EH (cell line): Measurements from ENCODE around the gene ANKUB1.

Experiments used
- DNase-seq: peaks from one replicate; pipeline ENCODE4 v3.0.0-alpha.2; 2015; ENCODE audit warnings: low read depth

Gene ANKUB1

DNA sequence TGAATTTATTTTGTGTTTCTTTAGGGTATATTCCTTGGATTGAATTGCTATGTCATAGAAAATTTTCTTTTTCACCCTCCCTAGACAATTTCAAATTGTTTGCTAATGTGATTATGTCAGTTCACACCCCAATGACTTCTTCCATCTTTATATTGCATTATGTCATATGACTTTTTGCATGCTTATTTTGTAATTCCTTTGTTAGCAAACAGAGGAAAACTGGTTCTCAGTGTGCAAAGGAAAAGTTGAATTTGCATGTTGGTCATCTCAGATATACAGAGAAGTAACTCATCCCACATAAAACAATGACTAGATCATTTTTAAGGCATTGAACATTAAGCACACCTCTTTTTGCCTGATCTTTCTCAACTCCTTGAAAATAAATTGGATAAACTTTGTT, 17.3 kb upstream of the ANKUB1 start:
- DNase-seq = no peak

DNA sequence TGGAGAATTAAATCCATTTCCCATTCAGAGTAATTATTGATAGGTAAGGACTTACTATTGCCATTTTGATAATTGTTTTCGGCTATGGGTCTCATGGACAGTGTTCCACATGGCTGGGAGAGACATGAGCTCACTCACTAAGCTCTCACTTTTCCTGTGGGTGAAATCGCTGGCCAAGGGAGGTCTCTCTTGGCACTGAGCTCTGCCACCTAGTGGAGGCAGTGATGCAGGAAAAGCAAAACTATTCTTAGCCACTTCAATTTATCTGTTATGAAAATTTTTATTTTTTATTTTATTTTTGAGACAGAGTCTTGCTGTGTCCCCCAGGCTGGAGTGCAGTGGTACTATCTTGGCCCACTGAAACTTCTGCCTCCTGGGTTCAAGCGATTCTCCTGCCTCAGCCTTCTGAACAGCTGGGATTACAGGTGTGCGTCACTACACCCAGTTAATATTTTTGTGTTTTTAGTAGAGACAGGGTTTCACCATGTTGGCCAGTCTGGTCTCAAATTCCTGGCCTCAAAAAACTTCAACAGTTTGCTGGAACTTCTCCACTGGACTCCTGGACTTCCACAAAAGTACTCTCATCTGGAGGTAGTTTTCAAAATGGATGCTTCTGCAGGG, 16.0 kb upstream of the ANKUB1 start:
- peak; percentile 79 for DNase-seq

DNA sequence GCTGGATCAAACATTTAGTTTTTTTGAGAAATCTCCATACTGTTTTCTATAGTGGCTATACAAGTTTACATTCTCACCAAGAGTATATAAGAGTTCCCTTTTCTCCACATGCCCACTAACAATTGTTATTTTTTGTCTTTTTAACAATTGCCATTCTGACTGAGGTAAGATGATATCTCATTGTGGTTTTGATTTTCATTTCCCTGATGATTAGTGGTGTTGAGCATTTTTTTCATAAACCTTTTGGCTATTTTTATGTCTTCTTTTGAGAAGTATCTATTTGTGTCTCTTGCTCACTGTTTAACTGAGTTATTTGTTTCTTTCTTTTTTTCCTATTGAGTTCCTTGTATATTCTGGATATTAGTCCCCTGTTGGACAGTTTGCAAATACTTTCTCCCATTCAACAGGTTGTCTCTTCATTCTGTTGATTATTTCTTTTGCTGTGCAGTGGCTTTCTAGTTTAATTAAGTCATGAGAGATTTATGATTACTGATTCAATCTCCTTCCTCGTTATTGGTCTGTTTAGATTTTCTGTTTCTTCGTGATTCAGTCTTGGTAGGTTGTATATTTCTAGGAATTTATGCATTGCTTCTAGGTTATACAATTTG, 13.9 kb upstream of the ANKUB1 start:
- peak; percentile 9 for DNase-seq

DNA sequence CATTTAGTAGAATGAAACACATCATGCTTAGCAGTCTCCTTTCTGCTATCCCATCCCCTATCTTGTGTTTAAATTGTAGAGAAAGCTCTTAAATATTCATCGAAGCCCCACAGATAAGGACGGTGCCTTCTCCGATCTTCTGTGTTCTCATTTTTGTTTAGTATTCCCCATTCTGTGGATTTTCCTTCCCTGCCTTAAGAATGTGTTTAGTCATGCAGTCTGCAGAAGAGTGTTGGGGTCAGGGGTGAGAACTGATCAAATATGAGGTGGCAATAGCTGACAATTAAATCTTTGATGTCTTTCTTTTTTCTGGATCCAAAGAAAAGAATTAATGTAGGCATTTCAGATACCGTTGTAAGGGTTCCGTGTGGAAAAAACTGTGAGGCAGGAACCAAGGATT, 9.3 kb upstream of the ANKUB1 start:
- no peak for DNase-seq

DNA sequence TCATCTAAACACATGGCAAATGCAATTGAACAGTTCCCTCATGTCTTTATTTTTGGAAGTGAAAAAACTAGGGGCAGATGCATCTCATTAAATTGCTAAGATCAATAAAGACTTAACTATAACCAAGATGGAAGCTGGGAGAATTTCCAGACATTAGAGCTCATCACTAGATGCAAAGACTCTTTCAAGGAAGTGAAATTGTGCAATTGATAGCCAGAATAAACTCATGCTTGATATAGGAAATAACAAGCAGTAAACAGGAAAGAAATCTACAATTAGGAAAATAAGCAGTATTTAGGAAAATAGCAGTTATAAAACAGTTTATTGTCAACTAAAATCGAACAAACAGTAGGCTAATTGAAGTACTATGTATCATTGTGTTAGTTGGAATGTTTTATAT, 8.8 kb upstream of the ANKUB1 start:
- DNase-seq = no peak

DNA sequence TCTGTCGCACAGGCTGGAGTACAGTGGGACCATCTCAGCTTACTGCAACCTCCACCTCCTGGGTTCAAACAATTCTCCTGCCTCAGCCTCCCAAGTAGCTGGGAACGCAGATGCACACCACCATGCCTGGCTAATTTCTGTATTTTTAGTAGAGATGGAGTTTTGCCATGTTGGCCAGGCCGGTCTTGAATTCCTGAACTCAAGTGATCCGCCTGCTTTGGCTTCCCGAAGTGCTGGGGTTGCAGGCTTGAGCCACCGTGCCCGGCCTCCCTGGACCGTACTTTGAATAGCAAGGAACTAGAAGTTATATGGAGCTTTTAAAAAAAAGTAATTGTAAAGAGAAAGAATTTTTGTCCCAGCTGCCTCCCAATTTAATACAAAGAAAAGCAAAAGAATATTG, 8.3 kb upstream of the ANKUB1 start:
- no peak for DNase-seq

DNA sequence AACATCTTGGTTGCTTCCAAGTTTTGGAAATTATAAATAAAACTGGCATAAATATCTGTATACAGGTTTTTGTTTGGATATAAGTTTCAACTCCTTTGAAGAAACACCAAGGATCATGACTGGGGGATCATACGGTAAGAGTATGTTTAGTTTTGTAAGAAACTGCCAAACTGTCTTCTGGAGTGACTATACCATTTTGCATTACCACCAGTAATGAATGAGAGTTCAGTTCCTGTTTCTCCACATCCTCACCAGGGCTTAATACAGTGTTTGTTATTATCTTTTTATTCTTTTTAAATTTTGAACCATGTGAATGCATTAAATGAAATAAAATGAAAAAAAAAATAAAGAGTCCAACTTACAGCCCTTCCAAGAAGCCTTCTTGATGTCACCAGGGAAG, 3.7 kb upstream of the ANKUB1 start:
- DNase-seq = no peak

DNA sequence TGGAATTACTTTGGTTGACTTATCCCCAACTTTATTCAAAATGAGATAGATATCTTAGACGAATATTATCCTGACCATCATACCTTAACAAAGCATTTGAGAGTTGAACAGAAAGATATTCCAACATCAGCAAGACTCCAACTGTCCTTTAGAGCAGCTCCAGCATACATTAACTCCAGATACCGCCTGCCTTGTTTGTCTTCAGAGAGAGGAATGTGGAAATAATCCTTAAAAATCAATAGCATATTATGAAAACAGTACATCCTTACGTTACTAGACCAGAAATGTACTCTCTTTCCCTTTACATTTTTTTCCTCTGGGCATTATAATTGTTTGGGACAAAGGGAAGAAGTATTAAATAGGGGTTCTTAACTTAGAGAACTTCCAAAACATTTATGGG, 1.7 kb downstream of the ANKUB1 start:
- no peak for DNase-seq

DNA sequence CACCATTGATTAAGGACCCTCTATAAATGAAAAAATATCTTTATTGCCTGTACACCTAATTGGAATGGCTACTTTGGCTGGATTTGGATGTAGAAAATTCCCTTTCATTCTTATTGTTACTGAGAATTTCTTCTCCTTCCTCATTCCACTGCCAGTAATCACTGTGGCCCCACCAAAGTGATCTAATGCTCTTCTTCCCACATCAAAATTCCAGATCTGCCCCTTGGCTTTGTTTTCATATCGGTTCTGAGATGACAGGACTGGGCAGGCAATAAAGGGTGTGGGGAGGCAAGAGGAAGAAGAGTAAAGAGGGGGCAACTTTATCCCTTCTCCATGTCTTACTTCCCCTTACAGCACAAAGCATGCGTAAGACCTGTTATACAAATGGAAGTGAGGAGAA, 2.1 kb downstream of the ANKUB1 start:
- DNase-seq = peak; percentile 67

DNA sequence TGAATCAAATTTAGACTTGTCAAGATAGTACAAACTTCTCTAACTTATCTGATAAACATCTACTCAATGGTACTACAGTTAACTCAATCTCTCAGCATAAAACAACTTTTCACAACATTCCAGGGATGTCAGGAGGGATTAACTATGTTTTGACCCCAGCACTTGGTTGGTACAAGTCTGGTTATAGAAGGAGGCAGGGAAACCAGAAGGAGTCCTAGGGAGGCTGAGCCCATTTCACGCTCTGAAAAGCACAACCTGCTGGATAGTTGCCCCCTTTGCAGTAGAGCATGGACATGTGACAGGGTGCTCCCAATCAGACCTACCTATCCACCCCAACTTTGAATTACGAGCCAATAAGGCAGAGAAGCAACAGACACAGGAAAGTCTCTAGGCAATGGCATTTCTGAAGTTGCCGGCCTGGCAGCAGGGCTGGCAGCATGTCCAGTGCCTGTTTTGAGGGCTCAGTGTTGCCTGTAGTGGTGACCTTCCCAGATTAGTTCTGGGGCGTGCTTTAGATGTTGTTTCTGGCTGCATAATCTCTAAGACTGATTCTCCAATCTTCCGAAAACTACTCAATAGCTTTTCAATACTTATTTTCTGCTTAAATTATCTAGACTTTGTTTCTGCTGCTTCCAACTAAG, 8.2 kb downstream of the ANKUB1 start:
- peak; percentile 67 for DNase-seq

DNA sequence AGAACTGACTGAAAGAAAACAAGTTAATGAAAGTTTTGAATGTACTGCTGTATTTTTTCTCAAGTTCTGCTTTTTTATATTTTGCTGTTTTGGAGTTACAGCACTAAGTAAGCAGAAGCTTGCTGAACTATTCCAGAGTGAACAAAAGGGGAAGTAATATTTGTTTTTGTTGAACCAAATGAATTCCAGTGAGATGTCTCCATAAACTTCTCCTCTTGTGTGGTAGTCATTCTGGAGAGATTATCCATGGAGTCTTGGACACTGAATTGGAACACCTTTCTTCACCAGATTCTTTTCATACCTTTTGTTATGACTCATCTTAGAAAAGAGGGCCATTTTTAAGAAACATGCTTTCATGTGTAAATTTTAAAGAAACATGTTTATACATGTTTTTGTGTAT, 8.8 kb downstream of the ANKUB1 start:
- DNase-seq = peak; percentile 87

DNA sequence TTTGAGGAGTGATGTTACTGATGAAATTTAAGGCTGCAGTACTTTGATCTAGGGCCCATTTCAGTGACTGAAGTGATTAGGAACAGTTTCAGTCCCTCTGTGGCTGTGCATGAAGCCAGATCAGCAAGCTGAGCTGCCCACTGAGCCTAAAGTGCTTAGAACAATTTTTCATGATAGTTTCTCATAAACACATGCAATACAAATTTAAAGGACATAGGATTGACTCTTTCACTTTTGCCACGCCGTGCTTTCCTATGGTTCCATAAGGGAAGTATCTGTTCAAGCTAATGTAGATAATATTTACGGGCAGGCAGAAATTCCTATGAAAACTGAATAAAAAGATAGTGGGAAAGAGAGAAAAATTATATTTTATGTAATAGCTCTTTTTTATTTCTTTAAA, 10.6 kb downstream of the ANKUB1 start:
- DNase-seq = no peak

DNA sequence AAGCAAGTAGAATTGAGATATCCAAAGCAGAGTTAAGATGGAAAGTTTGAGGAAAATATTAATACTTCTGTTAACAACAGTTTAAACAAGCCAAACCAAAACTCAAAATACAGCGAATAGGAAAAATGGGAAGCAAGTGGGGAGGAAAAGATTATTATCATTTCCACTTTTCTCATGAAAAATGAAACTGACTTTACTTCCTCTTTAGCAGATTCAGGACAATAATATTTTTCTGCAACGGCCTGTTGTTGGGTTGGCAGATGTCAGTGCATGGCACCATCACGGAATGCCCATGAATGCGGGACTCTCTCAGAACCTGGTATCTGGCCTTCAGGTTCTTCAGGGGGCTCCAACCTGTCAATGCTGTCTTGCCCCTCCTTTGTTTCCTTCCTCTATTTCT, 11.1 kb downstream of the ANKUB1 start:
- DNase-seq = no peak

DNA sequence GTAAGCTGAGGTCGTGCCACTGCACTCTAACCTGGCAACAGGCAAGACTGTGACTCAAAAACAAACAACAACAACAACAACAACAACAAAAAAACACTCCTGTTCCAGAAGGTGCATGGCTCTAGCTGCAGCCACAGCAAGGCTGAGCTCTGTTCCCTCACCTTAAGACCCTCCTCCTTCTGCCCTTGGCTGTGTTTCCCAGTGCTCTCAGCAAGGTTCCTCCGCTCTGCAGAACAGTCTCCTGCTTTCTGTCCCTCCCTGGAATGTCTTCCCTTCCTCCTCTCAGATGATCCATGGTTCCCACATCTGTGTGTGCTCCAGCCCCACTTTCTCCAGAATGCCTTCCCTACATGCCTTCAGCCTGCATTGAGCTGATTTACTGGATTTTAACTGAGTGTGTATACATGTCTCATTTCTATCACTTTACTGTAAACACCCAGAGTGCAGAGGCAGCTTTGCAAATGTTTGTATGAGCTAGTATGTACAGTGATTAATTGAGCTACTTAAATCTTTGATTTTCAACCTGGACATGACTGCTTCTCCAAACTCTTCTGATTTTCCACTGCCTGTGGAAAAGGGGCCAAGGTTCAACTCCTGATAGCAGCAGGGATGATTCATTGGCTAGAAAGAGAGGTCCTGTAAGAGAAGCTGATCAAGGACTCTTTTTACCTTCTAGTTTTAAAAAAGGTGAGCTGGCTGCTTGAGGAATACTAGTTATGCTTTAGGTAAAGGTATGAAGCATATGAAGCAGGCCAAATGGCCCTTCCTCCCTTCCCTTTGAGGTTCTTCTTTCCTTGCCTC, 14.7 kb downstream of the ANKUB1 start:
- DNase-seq = no peak

DNA sequence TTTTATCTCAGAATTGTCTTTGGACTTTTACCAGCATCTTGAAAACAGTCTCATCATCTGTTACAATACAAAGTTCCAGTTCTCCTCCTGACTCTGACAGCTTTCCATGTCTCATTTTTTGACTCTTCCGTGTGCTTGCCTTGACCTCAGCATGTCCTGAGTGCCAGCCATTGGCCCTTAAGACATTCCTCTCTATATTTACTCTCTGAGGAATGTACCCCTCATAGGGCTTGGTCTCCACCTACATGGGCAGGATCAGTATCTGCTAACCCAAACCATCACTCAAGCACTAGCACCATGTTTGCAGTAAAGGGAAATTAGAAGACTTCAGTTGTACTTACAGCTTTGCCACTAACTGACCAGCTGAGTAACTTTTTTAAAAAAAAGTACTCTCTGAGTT, 16.2 kb downstream of the ANKUB1 start:
- no peak for DNase-seq

DNA sequence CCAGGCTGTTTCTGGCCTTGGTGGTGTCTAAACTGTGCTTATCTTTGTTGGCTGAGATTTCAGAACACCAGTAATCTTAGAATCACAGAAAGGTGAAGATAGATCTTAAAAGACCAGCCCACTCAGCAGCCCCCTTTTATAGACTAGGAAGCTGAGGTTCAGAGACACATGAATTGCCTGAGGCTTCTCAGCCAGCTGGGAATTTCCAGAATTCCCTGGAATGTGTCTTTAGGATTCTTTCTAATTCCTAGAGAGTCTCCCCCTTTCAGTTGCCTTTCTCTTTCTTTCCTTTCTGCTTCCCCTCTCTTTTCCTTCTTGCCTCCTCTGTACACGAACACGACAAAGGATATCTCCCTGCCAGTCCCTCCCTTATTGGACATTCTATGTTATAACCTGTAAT, 19.5 kb downstream of the ANKUB1 start:
- DNase-seq = peak; percentile 25

DNA sequence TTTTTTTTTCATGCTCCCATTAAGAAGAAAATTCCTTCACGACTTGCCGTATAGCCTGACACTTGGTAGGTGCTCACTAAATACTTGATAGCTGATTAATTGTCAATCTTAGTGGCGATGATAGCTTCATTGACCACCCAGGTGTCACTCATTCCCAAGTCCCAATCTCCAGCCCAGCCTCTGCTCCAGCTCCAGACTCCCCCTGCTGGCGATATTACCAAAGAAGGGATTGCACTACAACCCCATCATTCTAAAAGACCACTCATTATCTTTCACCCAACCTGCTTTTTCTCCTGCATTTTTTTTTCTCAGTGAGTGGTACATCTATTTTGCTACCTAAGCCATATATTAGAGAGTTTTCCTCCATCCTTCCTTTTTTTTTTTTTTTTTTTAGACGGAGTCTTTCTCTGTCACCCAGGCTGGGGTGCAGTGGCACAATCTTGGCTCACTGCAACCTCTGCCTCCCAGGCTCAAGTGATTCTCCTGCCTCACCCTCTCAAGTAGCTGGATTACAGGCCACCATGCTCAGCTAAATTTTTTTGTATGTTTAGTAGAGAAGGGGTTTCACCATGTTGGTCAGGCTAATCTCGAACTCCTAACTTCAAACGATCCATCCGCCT, 20.6 kb downstream of the ANKUB1 start:
- DNase-seq = peak; percentile 54

DNA sequence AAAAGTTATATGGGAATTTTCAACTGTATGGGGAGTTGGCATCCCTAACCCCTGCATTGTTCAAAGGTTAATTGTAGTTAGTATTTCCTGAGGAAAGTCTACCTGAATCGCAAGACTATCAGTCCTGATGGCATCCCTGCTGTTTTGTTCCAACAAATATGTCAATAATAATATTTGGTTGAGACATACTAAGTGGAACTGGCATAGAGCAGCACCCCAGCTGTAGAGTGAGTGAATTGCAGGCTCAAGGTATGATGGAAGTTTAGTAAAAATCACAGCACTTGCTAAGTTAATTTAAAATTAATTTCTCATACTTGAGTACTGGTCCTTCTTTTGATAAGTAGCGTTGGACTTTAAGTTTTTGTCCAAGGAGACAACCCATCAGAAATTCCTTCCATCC, 22.1 kb downstream of the ANKUB1 start:
- no peak for DNase-seq

DNA sequence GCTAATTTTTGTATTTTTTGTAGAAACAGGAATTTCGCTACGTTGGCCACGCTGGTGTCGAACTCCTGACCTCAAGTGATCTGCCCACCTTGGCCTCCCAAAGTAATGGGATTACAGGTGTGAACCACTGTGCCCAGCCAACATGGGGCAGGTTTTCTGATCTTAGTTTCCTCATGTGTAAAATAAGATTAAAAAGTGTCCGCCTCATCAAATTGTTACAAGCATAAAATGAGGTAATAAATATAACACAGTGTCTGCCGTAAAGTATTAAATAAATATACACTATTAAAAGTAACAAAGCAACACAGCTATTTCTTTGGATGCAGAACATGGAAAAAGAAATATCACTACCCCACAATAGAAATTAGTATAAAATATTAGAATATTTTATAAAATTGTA, 23.6 kb downstream of the ANKUB1 start:
- DNase-seq = no peak

DNA sequence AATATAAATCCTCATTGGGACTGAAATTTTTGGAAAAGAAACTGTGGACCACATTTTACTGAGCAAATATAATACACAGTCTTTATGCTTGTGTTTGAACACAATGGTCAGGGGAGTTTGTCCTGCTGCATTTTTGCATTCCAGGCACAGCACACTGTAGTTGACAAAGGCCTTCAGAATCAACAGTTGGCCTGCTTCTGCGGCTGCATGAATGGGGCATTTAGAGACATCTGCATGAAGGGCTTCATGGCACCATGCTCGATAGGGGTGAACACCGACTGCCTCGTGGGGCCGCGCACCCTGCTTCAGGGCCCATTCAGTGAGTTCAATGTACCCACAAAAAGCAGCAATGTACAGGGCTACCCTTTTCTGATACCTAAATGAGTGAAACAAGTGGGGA, 24.6 kb downstream of the ANKUB1 start:
- DNase-seq = no peak

DNA sequence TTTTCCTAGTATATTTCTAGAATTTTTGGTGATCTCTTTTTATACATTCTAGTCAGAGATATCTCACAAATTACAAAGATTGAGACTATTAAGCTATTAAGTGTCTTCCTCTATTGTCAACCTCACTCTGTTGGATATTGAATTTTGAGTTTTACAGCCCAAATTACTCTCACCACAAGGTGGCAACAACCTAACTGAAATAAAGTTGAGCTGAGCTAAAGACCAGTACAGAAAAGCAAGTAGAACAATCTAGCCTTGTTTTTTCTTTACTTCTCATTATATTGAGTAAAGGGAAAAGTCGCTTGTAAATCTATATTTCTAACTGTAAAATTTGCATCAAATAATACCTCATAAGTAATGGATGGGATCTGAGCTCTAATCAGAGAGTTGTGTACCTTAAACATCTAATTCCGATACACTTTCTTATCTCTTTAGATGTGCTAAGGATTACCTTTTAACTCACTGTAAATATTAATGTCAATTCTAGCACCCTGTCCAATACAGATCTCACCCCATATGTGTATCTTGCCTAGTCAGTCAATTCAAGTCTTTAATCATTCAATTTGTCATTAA, 26.5 kb downstream of the ANKUB1 start:
- peak; percentile 58 for DNase-seq

DNA sequence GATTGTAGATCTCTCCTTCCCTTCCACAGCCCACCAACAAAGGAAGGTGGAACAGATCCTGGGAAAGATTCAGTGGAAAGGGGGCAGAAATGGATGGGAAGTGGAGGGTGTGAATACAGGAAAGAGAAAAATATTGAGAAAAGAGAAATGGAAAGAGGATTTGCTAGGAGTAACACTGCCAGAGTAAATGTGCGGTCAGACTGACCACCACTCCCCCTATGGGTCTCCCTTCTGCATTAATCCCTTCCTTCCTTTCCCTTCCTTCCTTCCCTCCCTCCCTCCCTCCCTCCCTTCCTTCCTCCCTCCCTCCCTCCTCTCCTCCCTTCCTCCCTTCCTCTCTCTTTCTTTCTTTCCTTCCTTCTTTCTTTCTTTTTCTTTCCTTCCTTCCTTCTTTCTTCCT, 28.1 kb downstream of the ANKUB1 start:
- no peak for DNase-seq
